ENCODE measurements around the gene AADACL3. TPM values are rescaled to one million over a fixed set of nuclear protein-coding genes. Genes with fewer than 3 reads are reported as not detected.

Gene AADACL3
- total and polyA plus RNA-seq, 2 of the 13 experiments (the other 11 are each of a cell fraction or from before 2014, with no cell fraction given): not detected

DNA sequence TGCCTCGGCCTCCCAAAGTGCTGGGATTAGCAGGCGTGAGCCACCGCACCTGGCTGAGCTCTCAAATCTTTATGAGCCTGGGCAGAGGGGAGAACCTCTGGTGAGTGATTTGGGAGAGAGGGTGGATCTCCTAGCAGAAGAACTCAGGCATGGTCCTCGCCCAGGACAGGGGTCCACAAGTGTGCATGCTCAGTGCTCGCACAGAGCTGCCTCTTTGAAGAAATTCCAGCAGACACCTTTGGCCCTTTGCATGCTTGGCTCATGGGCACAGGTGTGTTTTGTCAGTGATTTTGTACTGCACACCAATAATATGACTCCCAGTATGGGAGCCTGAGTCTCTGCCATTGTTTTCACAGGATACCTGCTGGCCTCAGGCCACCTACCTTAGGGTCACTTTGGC lies 45.9 kb downstream of the AADACL3 start:
- POLR2A ChIA-PET: no interaction called here
- FAIRE-seq: no peak

More for the DNA sequence above, 45.9 kb downstream of the AADACL3 start:
- H3K4me2 ChIP-seq (ENCODE audit: low read depth, low read length): no peak overlapping the region
- 23% methylated on average over 5 of the region's 5 CpGs for WGBS (ENCODE audit: low lambda C conversion rate)
- H4K20me1 ChIP-seq (ENCODE audit: insufficient read depth, low read length): no peaks in the 10 kb centered on the region
- no peaks in the 10 kb centered on the region for H3K79me2 ChIP-seq (ENCODE audit: insufficient read depth, low read length)
- no peaks in the 10 kb centered on the region for H3K4me1 ChIP-seq (ENCODE audit: insufficient read depth, low read length)
- H3K9me3 ChIP-seq (ENCODE audit: low read length): no peaks in the 10 kb centered on the region
- DNase-seq (ENCODE audit: low spot score) (no peak), ATAC-seq (no peak)
- no peaks in the 10 kb centered on the region for H3K36me3 ChIP-seq (replicated peaks in 1 of 2; ENCODE audit: control insufficient read depth in 1 of 2, insufficient read depth in 2 of 2, low read length in 2 of 2)
- CTCF ChIA-PET (ENCODE audit: low intra/inter-chr PET ratio, low total read pairs): no interaction called here
- H3K27ac ChIP-seq (ENCODE audit: extremely low read length, insufficient read depth, low read length): no peak overlapping the region
- intact Hi-C loops (cut with micrococcal nuclease; ENCODE audit: unreplicated experiment) (no loop called here), in situ Hi-C loops (cut with HindIII; ENCODE audit: extremely low pct_ligation_motif_present, low pct_unique_long_range_greater_than_20kb) (no loop called here)
- TF ChIP-seq KLF16 (CRISPR knock-in tag; IDR thresholded peaks at IDR 0.05) (no peak), ZEB1 (IDR thresholded peaks at IDR 0.05; ENCODE audit: insufficient replicate concordance, low read depth) (no peak), NFKB2 (CRISPR knock-in tag; IDR thresholded peaks at IDR 0.05; ENCODE audit: borderline replicate concordance) (no peak), BRD4 (CRISPR knock-in tag; IDR thresholded peaks at IDR 0.05) (no peak), IRX3 (CRISPR knock-in tag; IDR thresholded peaks at IDR 0.05; ENCODE audit: borderline replicate concordance, low read depth) (no peak), SNAI1 (CRISPR knock-in tag; IDR thresholded peaks at IDR 0.05; ENCODE audit: borderline replicate concordance) (no peak), ZNF382 (CRISPR knock-in tag; IDR thresholded peaks at IDR 0.05; ENCODE audit: borderline replicate concordance) (no peak), ZNF788 (CRISPR knock-in tag; IDR thresholded peaks at IDR 0.05; ENCODE audit: borderline replicate concordance) (no peak), ZFY (CRISPR knock-in tag; IDR thresholded peaks at IDR 0.05) (no peak), POLR2AphosphoS5 (IDR thresholded peaks at IDR 0.05; ENCODE audit: low read depth, low read length) (no peak)
- TF ChIP-seq, protein P1, sequence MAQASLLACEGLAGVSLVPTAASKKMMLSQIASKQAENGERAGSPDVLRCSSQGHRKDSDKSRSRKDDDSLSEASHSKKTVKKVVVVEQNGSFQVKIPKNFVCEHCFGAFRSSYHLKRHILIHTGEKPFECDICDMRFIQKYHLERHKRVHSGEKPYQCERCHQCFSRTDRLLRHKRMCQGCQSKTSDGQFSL (CRISPR knock-in tag; IDR thresholded peaks at IDR 0.05): no peak
- TF ChIP-seq, protein P2, sequence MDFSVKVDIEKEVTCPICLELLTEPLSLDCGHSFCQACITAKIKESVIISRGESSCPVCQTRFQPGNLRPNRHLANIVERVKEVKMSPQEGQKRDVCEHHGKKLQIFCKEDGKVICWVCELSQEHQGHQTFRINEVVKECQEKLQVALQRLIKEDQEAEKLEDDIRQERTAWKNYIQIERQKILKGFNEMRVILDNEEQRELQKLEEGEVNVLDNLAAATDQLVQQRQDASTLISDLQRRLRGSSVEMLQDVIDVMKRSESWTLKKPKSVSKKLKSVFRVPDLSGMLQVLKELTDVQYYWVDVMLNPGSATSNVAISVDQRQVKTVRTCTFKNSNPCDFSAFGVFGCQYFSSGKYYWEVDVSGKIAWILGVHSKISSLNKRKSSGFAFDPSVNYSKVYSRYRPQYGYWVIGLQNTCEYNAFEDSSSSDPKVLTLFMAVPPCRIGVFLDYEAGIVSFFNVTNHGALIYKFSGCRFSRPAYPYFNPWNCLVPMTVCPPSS (IDR thresholded peaks at IDR 0.05): no peak
- TF ChIP-seq, protein P3, sequence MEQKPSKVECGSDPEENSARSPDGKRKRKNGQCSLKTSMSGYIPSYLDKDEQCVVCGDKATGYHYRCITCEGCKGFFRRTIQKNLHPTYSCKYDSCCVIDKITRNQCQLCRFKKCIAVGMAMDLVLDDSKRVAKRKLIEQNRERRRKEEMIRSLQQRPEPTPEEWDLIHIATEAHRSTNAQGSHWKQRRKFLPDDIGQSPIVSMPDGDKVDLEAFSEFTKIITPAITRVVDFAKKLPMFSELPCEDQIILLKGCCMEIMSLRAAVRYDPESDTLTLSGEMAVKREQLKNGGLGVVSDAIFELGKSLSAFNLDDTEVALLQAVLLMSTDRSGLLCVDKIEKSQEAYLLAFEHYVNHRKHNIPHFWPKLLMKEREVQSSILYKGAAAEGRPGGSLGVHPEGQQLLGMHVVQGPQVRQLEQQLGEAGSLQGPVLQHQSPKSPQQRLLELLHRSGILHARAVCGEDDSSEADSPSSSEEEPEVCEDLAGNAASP (CRISPR knock-in tag; IDR thresholded peaks at IDR 0.05; ENCODE audit: borderline replicate concordance): no peak
- TF ChIP-seq, protein P4, sequence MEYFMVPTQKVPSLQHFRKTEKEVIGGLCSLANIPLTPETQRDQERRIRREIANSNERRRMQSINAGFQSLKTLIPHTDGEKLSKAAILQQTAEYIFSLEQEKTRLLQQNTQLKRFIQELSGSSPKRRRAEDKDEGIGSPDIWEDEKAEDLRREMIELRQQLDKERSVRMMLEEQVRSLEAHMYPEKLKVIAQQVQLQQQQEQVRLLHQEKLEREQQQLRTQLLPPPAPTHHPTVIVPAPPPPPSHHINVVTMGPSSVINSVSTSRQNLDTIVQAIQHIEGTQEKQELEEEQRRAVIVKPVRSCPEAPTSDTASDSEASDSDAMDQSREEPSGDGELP (IDR thresholded peaks at IDR 0.05; ENCODE audit: borderline replicate concordance, low read depth): no peak
- TF ChIP-seq, protein P5, sequence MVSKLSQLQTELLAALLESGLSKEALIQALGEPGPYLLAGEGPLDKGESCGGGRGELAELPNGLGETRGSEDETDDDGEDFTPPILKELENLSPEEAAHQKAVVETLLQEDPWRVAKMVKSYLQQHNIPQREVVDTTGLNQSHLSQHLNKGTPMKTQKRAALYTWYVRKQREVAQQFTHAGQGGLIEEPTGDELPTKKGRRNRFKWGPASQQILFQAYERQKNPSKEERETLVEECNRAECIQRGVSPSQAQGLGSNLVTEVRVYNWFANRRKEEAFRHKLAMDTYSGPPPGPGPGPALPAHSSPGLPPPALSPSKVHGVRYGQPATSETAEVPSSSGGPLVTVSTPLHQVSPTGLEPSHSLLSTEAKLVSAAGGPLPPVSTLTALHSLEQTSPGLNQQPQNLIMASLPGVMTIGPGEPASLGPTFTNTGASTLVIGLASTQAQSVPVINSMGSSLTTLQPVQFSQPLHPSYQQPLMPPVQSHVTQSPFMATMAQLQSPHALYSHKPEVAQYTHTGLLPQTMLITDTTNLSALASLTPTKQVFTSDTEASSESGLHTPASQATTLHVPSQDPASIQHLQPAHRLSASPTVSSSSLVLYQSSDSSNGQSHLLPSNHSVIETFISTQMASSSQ (IDR thresholded peaks at IDR 0.05; ENCODE audit: low read depth): no peak
- TF ChIP-seq, protein P5 (CRISPR knock-in tag; IDR thresholded peaks at IDR 0.05; ENCODE audit: borderline replicate concordance): no peak
- H3K27me3 ChIP-seq (ENCODE audit: control insufficient read depth in 1 of 2, insufficient read depth in 2 of 2, low read length in 2 of 2): peaks cover 0 to 24% of the 10 kb centered on the region in 2 experiments; a peak in 3 of 5 replicates
- no peak overlapping the region for H3K4me3 ChIP-seq (replicated peaks in 1 of 3; ENCODE audit: insufficient read depth in 1 of 3, low read depth in 2 of 3, low read length in 3 of 3)
- BruUV-seq (replicated peaks): no TSS peak
- H2AFZ ChIP-seq (ENCODE audit: low read length): no peak overlapping the region
- no peak overlapping the region for H3K9ac ChIP-seq (ENCODE audit: insufficient read depth, low read depth, low read length)

All from HepG2 (cell line).